H9 (cell line): ENCODE measurements around the gene RPIA. TPM values are rescaled to one million over a fixed set of nuclear protein-coding genes. Genes with fewer than 3 reads are reported as not detected.

Experiments used
- DNase-seq: peaks from one replicate; pipeline ENCODE4 v3.0.0-alpha.2; 2017
- H2AFZ ChIP-seq: one replicate; pipeline ENCODE4 v1.6.1; 2013; ENCODE audit warnings: mild to moderate bottlenecking, low read length, control low read depth, moderate library complexity
- H2AK5ac ChIP-seq: 2 replicates; pipeline ENCODE4 v1.6.1; 2013; ENCODE audit warnings: low read length, control low read depth, mixed read lengths; ENCODE audit not compliant: insufficient read length
- H2BK120ac ChIP-seq: one replicate; pipeline ENCODE4 v1.6.1; 2013; ENCODE audit warnings: low read depth, mild to moderate bottlenecking, low read length, control low read depth, inconsistent platforms; ENCODE audit not compliant: poor library complexity, severe bottlenecking
- H2BK12ac ChIP-seq: 2 replicates; pipeline ENCODE4 v1.6.1; 2013; ENCODE audit warnings: low read length, control low read depth, mixed read lengths, low read depth; ENCODE audit not compliant: insufficient read length
- H2BK15ac ChIP-seq: 2 replicates; pipeline ENCODE4 v1.6.1; 2013; ENCODE audit warnings: low read depth, low read length, control low read depth
- H2BK20ac ChIP-seq: one replicate; pipeline ENCODE4 v1.6.1; 2013; ENCODE audit warnings: low read depth, mild to moderate bottlenecking, low read length, control low read depth, inconsistent platforms; ENCODE audit not compliant: poor library complexity, severe bottlenecking
- H2BK5ac ChIP-seq: 2 replicates; pipeline ENCODE4 v1.6.1; 2013; ENCODE audit warnings: low read length, control low read depth, mixed read lengths; ENCODE audit not compliant: insufficient read length
- H3K14ac ChIP-seq: 2 replicates; pipeline ENCODE4 v1.6.1; 2013; ENCODE audit warnings: low read length, control low read depth; ENCODE audit not compliant: insufficient read depth
- H3K18ac ChIP-seq: 2 replicates; pipeline ENCODE4 v1.6.1; 2013; ENCODE audit warnings: low read depth, mild to moderate bottlenecking, mixed read lengths, low read length, control low read depth; ENCODE audit not compliant: insufficient read length
- H3K23ac ChIP-seq: 2 replicates; pipeline ENCODE4 v1.6.1; 2013; ENCODE audit warnings: low read length, control low read depth, mixed read lengths, low read depth; ENCODE audit not compliant: insufficient read length
- H3K23me2 ChIP-seq: 2 replicates; pipeline ENCODE4 v1.6.1; 2013; ENCODE audit warnings: low read depth, mild to moderate bottlenecking, mixed read lengths, low read length, control low read depth; ENCODE audit not compliant: insufficient read length, poor library complexity, severe bottlenecking
- H3K27ac ChIP-seq: 2 replicates; pipeline ENCODE4 v1.5.1; 2013; ENCODE audit warnings: low read length, control low read depth, mixed read lengths, low read depth; ENCODE audit not compliant: insufficient read length
- H3K27me3 ChIP-seq: 2 replicates; pipeline ENCODE4 v1.6.1; 2013; ENCODE audit warnings: low read length, control low read depth, inconsistent platforms; ENCODE audit not compliant: insufficient read depth
- H3K4ac ChIP-seq: 2 replicates; pipeline ENCODE4 v1.6.1; 2013; ENCODE audit warnings: low read depth, mild to moderate bottlenecking, control low read depth, inconsistent platforms, low read length, moderate library complexity
- H3K4me1 ChIP-seq: 2 replicates; pipeline ENCODE4 v1.6.1; 2013; ENCODE audit warnings: low read length, control low read depth, inconsistent platforms; ENCODE audit not compliant: insufficient read depth
- H3K4me2 ChIP-seq: 2 replicates; pipeline ENCODE4 v1.6.1; 2013; ENCODE audit warnings: low read length, control low read depth, mixed read lengths; ENCODE audit not compliant: insufficient read length, insufficient read depth
- H3K56ac ChIP-seq: 2 replicates; pipeline ENCODE4 v1.6.1; 2013; ENCODE audit warnings: low read depth, mild to moderate bottlenecking, mixed read lengths, low read length, control low read depth; ENCODE audit not compliant: insufficient read length
- H3K79me1 ChIP-seq: 2 replicates; pipeline ENCODE4 v1.6.1; 2013; ENCODE audit warnings: low read depth, mild to moderate bottlenecking, moderate library complexity, low read length, control low read depth, inconsistent platforms; ENCODE audit not compliant: insufficient read depth, poor library complexity, severe bottlenecking
- H3K79me2 ChIP-seq: 2 replicates; pipeline ENCODE4 v1.6.1; 2013; ENCODE audit warnings: low read length, control low read depth, inconsistent platforms; ENCODE audit not compliant: insufficient read depth
- H3K9ac ChIP-seq: 2 replicates; pipeline ENCODE4 v1.6.1; 2013; ENCODE audit warnings: low read length, control low read depth, mixed read lengths; ENCODE audit not compliant: insufficient read length; ENCODE audit errors: extremely low read depth
- H3K9me3 ChIP-seq: one replicate; pipeline ENCODE4 v1.6.1; 2013; ENCODE audit warnings: low read depth, low read length, inconsistent platforms; ENCODE audit not compliant: control insufficient read depth
- H3T11ph ChIP-seq: one replicate; pipeline ENCODE4 v1.6.1; 2013; ENCODE audit warnings: mild to moderate bottlenecking, low read length, control low read depth, inconsistent platforms
- H4K20me1 ChIP-seq: one replicate; pipeline ENCODE4 v1.6.1; 2013; ENCODE audit not compliant: control insufficient read depth, insufficient read length, insufficient read depth
- H4K5ac ChIP-seq: 2 replicates; pipeline ENCODE4 v1.6.1; 2013; ENCODE audit warnings: low read depth, mild to moderate bottlenecking, mixed read lengths, low read length, control low read depth; ENCODE audit not compliant: insufficient read length
- H4K8ac ChIP-seq: replicated peaks from 2 replicates; pipeline ENCODE4 v1.6.1; 2013; ENCODE audit warnings: low read length, control low read depth, mixed read lengths, low read depth; ENCODE audit not compliant: insufficient read length
- H4K91ac ChIP-seq: 2 replicates; pipeline ENCODE4 v1.6.1; 2013; ENCODE audit warnings: low read depth, mild to moderate bottlenecking, moderate library complexity, mixed read lengths, low read length, control low read depth; ENCODE audit not compliant: insufficient read length
- H3K27ac Mint-ChIP-seq, 3 experiments: 2 replicates in 2 of 3; 3 replicates in 1 of 3; pipeline ENCODE4 v1.8.0; 2020 to 2021; ENCODE audit warnings: mixed read lengths in 3 of 3, mild to moderate bottlenecking in 1 of 3, moderate library complexity in 1 of 3
- H3K27me3 Mint-ChIP-seq: 2 replicates; pipeline ENCODE4 v1.8.0; 2021; ENCODE audit warnings: low read depth, mild to moderate bottlenecking, moderate library complexity, mixed read lengths
- H3K36me3 Mint-ChIP-seq, 3 experiments: 2 replicates in 2 of 3; 3 replicates in 1 of 3; pipeline ENCODE4 v1.8.0; 2020 to 2021; ENCODE audit warnings: low read depth in 3 of 3, mixed read lengths in 3 of 3; ENCODE audit not compliant: insufficient read depth in 1 of 3
- H3K4me1 Mint-ChIP-seq, 2 experiments: 2 replicates each; pipeline ENCODE4 v1.8.0; 2020; ENCODE audit warnings: mixed read lengths in 2 of 2
- H3K4me3 Mint-ChIP-seq, 2 experiments: 2 replicates in 1 of 2; 3 replicates in 1 of 2; pipeline ENCODE4 v1.8.0; 2020 to 2021; ENCODE audit warnings: mild to moderate bottlenecking in 2 of 2, mixed read lengths in 2 of 2, moderate library complexity in 1 of 2
- H3K9me3 Mint-ChIP-seq, 2 experiments: 2 replicates in 1 of 2; 3 replicates in 1 of 2; pipeline ENCODE4 v1.8.0; 2020; ENCODE audit warnings: mild to moderate bottlenecking in 2 of 2, mixed read lengths in 2 of 2, moderate library complexity in 1 of 2
- CTCF ChIP-seq: fragments of 200-600 bp; sonication (generic); conservative IDR thresholded peaks from 3 replicates; pipeline ENCODE4 v1.8.0; 2021; ENCODE audit warnings: antibody characterized with exemption, mild to moderate bottlenecking
- WGBS: extraction: QIAGEN DNeasy Blood & Tissue Kit; methylation state at CpG from one replicate; pipeline ENCODE4 v1.1.7; 2013; ENCODE audit warnings: missing lambda C conversion rate, low lambda C conversion rate, mixed read lengths; ENCODE audit not compliant: insufficient read length; ENCODE audit errors: extremely low coverage; 5-methylcytosine and 5-hydroxymethylcytosine counted together
- total RNA-seq: library from RNA; stranded (reverse); gene quantifications from 2 replicates; pipeline ENCODE4 v1.2.1, GENCODE V29; 2021

RPIA gene
- total RNA-seq, 1 experiment from 2014 or later, result 18.6 TPM

- Mint-ChIP-seq H3K27me3 (peaks cover 5% of the 10 kb centered on the region; the same call in 1 of the 2 replicates), H3K4me3 (no peak overlapping the region), H3K4me1 (no peaks in the 10 kb centered on the region), H3K36me3 (peaks cover 23 to 35% (median 34%) of the 10 kb centered on the region in 3 experiments), H3K9me3 (peaks cover 48 to 51% of the 10 kb centered on the region in 2 experiments), H3K27ac (no peak overlapping the region)
- no CpG with 5 or more reads among the region's 2 CpGs for WGBS
- H2AK5ac ChIP-seq, result no peak overlapping the region
- no peak overlapping the region for H3K18ac ChIP-seq
- no peak overlapping the region for H2AFZ ChIP-seq
- DNase-seq, result no peak
- H3K79me2 ChIP-seq, result no peaks in the 10 kb centered on the region
- H2BK15ac ChIP-seq, result no peak overlapping the region
- H3K27me3 ChIP-seq, result no peaks in the 10 kb centered on the region
- no peak overlapping the region for H3K4ac ChIP-seq
- H4K91ac ChIP-seq, result no peak overlapping the region
- no peak overlapping the region for H3K4me2 ChIP-seq
- no peaks in the 10 kb centered on the region for H4K20me1 ChIP-seq
- H3K79me1 ChIP-seq, result no peaks in the 10 kb centered on the region
- no peak overlapping the region for H2BK20ac ChIP-seq
- H3K9me3 ChIP-seq, result peaks cover 14% of the 10 kb centered on the region
- no peak overlapping the region for H3K27ac ChIP-seq
- no peak overlapping the region for H4K5ac ChIP-seq
- H3K4me1 ChIP-seq, result no peaks in the 10 kb centered on the region
- no peak overlapping the region for H3T11ph ChIP-seq
- H2BK120ac ChIP-seq, result no peak overlapping the region
- no peak overlapping the region for H2BK12ac ChIP-seq
- H3K14ac ChIP-seq, result no peak overlapping the region
- no peak for TF ChIP-seq CTCF
- H2BK5ac ChIP-seq, result no peak overlapping the region
- H3K9ac ChIP-seq, result no peak overlapping the region
- H3K23ac ChIP-seq, result no peak overlapping the region
- no peaks in the 10 kb centered on the region for H3K23me2 ChIP-seq
- no peak overlapping the region for H3K56ac ChIP-seq
- H4K8ac ChIP-seq, result no peak overlapping the region
Observed at GRCh38 chr2:88680916-88681315, 10.6 kb upstream of the RPIA start.
